Activated naive CD4-positive, alpha-beta T cell treated with anti-CD3 and anti-CD28 coated beads, Interleukin-2, amount 50 U/mL, for 24 hours (primary cell): ENCODE results near the gene LRBA.

Experiments used
- H3K27ac Mint-ChIP-seq: one replicate; pipeline ENCODE4 v1.8.0; 2021; ENCODE audit warnings: mild to moderate bottlenecking, mixed read lengths
- H3K27me3 Mint-ChIP-seq: one replicate; pipeline ENCODE4 v1.8.0; 2021; ENCODE audit warnings: mixed read lengths
- H3K36me3 Mint-ChIP-seq: one replicate; pipeline ENCODE4 v1.8.0; 2021; ENCODE audit warnings: mixed read lengths
- H3K4me1 Mint-ChIP-seq: one replicate; pipeline ENCODE4 v1.8.0; 2021; ENCODE audit warnings: mixed read lengths
- H3K4me3 Mint-ChIP-seq: one replicate; pipeline ENCODE4 v1.8.0; 2021; ENCODE audit warnings: mild to moderate bottlenecking, mixed read lengths
- H3K9me3 Mint-ChIP-seq: one replicate; pipeline ENCODE4 v1.8.0; 2021; ENCODE audit warnings: mixed read lengths

LRBA gene

GRCh38 chr4:150656891-150657290 lies 358.2 kb downstream of the LRBA start:
- no peak overlapping the region for H3K27ac Mint-ChIP-seq
- H3K4me1 Mint-ChIP-seq, result no peaks in the 10 kb centered on the region
- H3K9me3 Mint-ChIP-seq, result peaks cover 11% of the 10 kb centered on the region
- H3K36me3 Mint-ChIP-seq, result peaks cover 13% of the 10 kb centered on the region
- no peaks in the 10 kb centered on the region for H3K27me3 Mint-ChIP-seq
- H3K4me3 Mint-ChIP-seq, result no peak overlapping the region

GRCh38 chr4:150650751-150651150 lies 364.3 kb downstream of the LRBA start:
- H3K4me1 Mint-ChIP-seq, result peaks cover 9% of the 10 kb centered on the region
- H3K36me3 Mint-ChIP-seq, result peaks cover 10% of the 10 kb centered on the region
- no peak overlapping the region for H3K27ac Mint-ChIP-seq
- H3K27me3 Mint-ChIP-seq, result no peaks in the 10 kb centered on the region
- H3K9me3 Mint-ChIP-seq, result no peaks in the 10 kb centered on the region
- no peak overlapping the region for H3K4me3 Mint-ChIP-seq

GRCh38 chr4:150648123-150648522 lies 367.0 kb downstream of the LRBA start:
- peaks cover 9% of the 10 kb centered on the region for H3K4me1 Mint-ChIP-seq
- H3K4me3 Mint-ChIP-seq, result no peak overlapping the region
- no peaks in the 10 kb centered on the region for H3K9me3 Mint-ChIP-seq
- no peaks in the 10 kb centered on the region for H3K27me3 Mint-ChIP-seq
- no peak overlapping the region for H3K27ac Mint-ChIP-seq
- H3K36me3 Mint-ChIP-seq, result peaks cover 13% of the 10 kb centered on the region

GRCh38 chr4:150647008-150647407 lies 368.1 kb downstream of the LRBA start:
- Mint-ChIP-seq H3K4me3 (no peak overlapping the region), H3K9me3 (no peaks in the 10 kb centered on the region), H3K27me3 (no peaks in the 10 kb centered on the region), H3K27ac (no peak overlapping the region), H3K36me3 (peaks cover 14% of the 10 kb centered on the region), H3K4me1 (peaks cover 9% of the 10 kb centered on the region)

GRCh38 chr4:150641612-150642011 lies 373.5 kb downstream of the LRBA start:
- H3K4me3 Mint-ChIP-seq, result no peak overlapping the region
- no peaks in the 10 kb centered on the region for H3K9me3 Mint-ChIP-seq
- peaks cover 20% of the 10 kb centered on the region for H3K36me3 Mint-ChIP-seq
- no peak overlapping the region for H3K27ac Mint-ChIP-seq
- H3K27me3 Mint-ChIP-seq, result no peaks in the 10 kb centered on the region
- no peaks in the 10 kb centered on the region for H3K4me1 Mint-ChIP-seq

GRCh38 chr4:150632639-150633038 lies 382.4 kb downstream of the LRBA start:
- Mint-ChIP-seq H3K9me3 (peaks cover 13% of the 10 kb centered on the region), H3K4me1 (no peaks in the 10 kb centered on the region), H3K27ac (no peak overlapping the region), H3K36me3 (peaks cover 34% of the 10 kb centered on the region), H3K27me3 (no peaks in the 10 kb centered on the region), H3K4me3 (no peak overlapping the region)

GRCh38 chr4:150628073-150628472 lies 387.0 kb downstream of the LRBA start:
- H3K9me3 Mint-ChIP-seq, result no peaks in the 10 kb centered on the region
- no peak overlapping the region for H3K4me3 Mint-ChIP-seq

GRCh38 chr4:150625033-150625432 lies 390.1 kb downstream of the LRBA start:
- Mint-ChIP-seq H3K27ac (no peak overlapping the region), H3K27me3 (no peaks in the 10 kb centered on the region), H3K4me3 (no peak overlapping the region), H3K4me1 (no peaks in the 10 kb centered on the region), H3K9me3 (no peaks in the 10 kb centered on the region), H3K36me3 (peaks cover 21% of the 10 kb centered on the region)

More at GRCh38 chr4:150628073-150628472, 387.0 kb downstream of the LRBA start:
- Mint-ChIP-seq H3K27me3 (no peaks in the 10 kb centered on the region), H3K27ac (no peak overlapping the region), H3K4me1 (no peaks in the 10 kb centered on the region), H3K36me3 (peaks cover 20% of the 10 kb centered on the region)

GRCh38 chr4:150624055-150624454 lies 391.0 kb downstream of the LRBA start:
- H3K4me1 Mint-ChIP-seq, result no peaks in the 10 kb centered on the region
- H3K9me3 Mint-ChIP-seq, result no peaks in the 10 kb centered on the region
- H3K27ac Mint-ChIP-seq, result no peak overlapping the region
- H3K4me3 Mint-ChIP-seq, result no peak overlapping the region
- H3K27me3 Mint-ChIP-seq, result no peaks in the 10 kb centered on the region
- H3K36me3 Mint-ChIP-seq, result peaks cover 18% of the 10 kb centered on the region

GRCh38 chr4:150619042-150619441 lies 396.0 kb downstream of the LRBA start:
- H3K4me3 Mint-ChIP-seq, result no peak overlapping the region
- no peaks in the 10 kb centered on the region for H3K4me1 Mint-ChIP-seq
- H3K36me3 Mint-ChIP-seq, result peaks cover 12% of the 10 kb centered on the region
- no peaks in the 10 kb centered on the region for H3K9me3 Mint-ChIP-seq
- no peaks in the 10 kb centered on the region for H3K27me3 Mint-ChIP-seq
- H3K27ac Mint-ChIP-seq, result no peak overlapping the region

- H3K9me3 Mint-ChIP-seq, result no peaks in the 10 kb centered on the region
- H3K36me3 Mint-ChIP-seq, result peaks cover 14% of the 10 kb centered on the region
- H3K27ac Mint-ChIP-seq, result no peak overlapping the region
- H3K27me3 Mint-ChIP-seq, result no peaks in the 10 kb centered on the region
- no peak overlapping the region for H3K4me3 Mint-ChIP-seq
- no peaks in the 10 kb centered on the region for H3K4me1 Mint-ChIP-seq
Measured at GRCh38 chr4:150609131-150609530, 406.0 kb downstream of the LRBA start.

- H3K27ac Mint-ChIP-seq, result no peak overlapping the region
- H3K4me1 Mint-ChIP-seq, result no peaks in the 10 kb centered on the region
- H3K4me3 Mint-ChIP-seq, result no peak overlapping the region
- H3K36me3 Mint-ChIP-seq, result peaks cover 10% of the 10 kb centered on the region
- no peaks in the 10 kb centered on the region for H3K27me3 Mint-ChIP-seq
- H3K9me3 Mint-ChIP-seq, result no peaks in the 10 kb centered on the region
Measured at GRCh38 chr4:150600812-150601445, 414.2 kb downstream of the LRBA start.

GRCh38 chr4:150599547-150599946 lies 415.5 kb downstream of the LRBA start:
- Mint-ChIP-seq H3K4me1 (no peaks in the 10 kb centered on the region), H3K27me3 (no peaks in the 10 kb centered on the region), H3K9me3 (no peaks in the 10 kb centered on the region), H3K36me3 (peaks cover 10% of the 10 kb centered on the region), H3K27ac (no peak overlapping the region), H3K4me3 (no peak overlapping the region)

GRCh38 chr4:150598909-150599308 lies 416.2 kb downstream of the LRBA start:
- Mint-ChIP-seq H3K27ac (no peak overlapping the region), H3K4me3 (no peak overlapping the region), H3K27me3 (no peaks in the 10 kb centered on the region), H3K4me1 (no peaks in the 10 kb centered on the region), H3K9me3 (no peaks in the 10 kb centered on the region), H3K36me3 (peaks cover 10% of the 10 kb centered on the region)

GRCh38 chr4:150593996-150594395 lies 421.1 kb downstream of the LRBA start:
- H3K4me3 Mint-ChIP-seq, result no peak overlapping the region
- H3K36me3 Mint-ChIP-seq, result peaks cover 11% of the 10 kb centered on the region
- no peaks in the 10 kb centered on the region for H3K4me1 Mint-ChIP-seq
- H3K9me3 Mint-ChIP-seq, result no peaks in the 10 kb centered on the region
- H3K27me3 Mint-ChIP-seq, result no peaks in the 10 kb centered on the region
- H3K27ac Mint-ChIP-seq, result no peak overlapping the region

- no peak overlapping the region for H3K4me3 Mint-ChIP-seq
- no peaks in the 10 kb centered on the region for H3K9me3 Mint-ChIP-seq
- H3K27me3 Mint-ChIP-seq, result no peaks in the 10 kb centered on the region
- H3K27ac Mint-ChIP-seq, result no peak overlapping the region
- peaks cover 9% of the 10 kb centered on the region for H3K36me3 Mint-ChIP-seq
- H3K4me1 Mint-ChIP-seq, result no peaks in the 10 kb centered on the region
Measured at GRCh38 chr4:150591904-150592303, 423.2 kb downstream of the LRBA start.

- H3K36me3 Mint-ChIP-seq, result peaks cover 10% of the 10 kb centered on the region
- H3K4me1 Mint-ChIP-seq, result no peaks in the 10 kb centered on the region
- no peak overlapping the region for H3K4me3 Mint-ChIP-seq
- H3K27ac Mint-ChIP-seq, result no peak overlapping the region
- no peaks in the 10 kb centered on the region for H3K9me3 Mint-ChIP-seq
- no peaks in the 10 kb centered on the region for H3K27me3 Mint-ChIP-seq
Measured at GRCh38 chr4:150591406-150591805, 423.7 kb downstream of the LRBA start.
